GM12892 (cell line): Measurements from ENCODE around the gene GNAI2.

Experiments used
- POLR2A ChIP-seq: IDR thresholded peaks from 2 replicates; pipeline ENCODE4 v1.6.1; 2011; ENCODE audit warnings: low read depth, low read length, control low read depth
- POLR2AphosphoS5 ChIP-seq: IDR thresholded peaks from 2 replicates; pipeline ENCODE4 v1.6.1; 2011; ENCODE audit warnings: low read depth, low read length, control low read depth

DNA sequence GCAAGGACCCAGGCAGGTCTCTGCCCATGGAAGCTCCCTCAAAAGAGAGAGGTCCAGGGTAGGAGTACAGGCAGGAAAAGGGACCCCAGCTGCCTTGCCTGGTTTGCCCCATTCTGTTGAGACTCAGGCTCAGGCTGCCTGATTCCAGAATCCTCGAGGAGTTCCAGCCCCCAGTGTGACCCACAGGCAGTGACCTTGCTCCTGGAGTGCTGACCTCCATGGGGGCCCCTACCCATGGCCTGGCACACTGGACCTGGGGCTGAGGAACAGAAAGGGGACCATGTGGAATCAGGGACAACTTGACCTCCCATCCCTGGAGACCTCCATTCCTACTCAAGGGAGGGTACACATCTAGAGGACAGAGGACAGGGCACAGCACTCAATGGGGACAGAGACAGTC is 29.6 kb downstream of the GNAI2 start:
- no peak for TF ChIP-seq POLR2A
- TF ChIP-seq POLR2AphosphoS5: no peak
